GM04503 (cell line): Measurements from ENCODE around the gene WASF2.
"Not testable (repeated sequence)": the region's sequence is repeated elsewhere in the genome, so short reads cannot be mapped to it uniquely, and the experiment has no call there.

ENCODE experiments used
- DNase-seq: peaks from one replicate; pipeline ENCODE4 v3.0.0-alpha.2; 2012; ENCODE audit warnings: low read depth

WASF2 gene

DNA sequence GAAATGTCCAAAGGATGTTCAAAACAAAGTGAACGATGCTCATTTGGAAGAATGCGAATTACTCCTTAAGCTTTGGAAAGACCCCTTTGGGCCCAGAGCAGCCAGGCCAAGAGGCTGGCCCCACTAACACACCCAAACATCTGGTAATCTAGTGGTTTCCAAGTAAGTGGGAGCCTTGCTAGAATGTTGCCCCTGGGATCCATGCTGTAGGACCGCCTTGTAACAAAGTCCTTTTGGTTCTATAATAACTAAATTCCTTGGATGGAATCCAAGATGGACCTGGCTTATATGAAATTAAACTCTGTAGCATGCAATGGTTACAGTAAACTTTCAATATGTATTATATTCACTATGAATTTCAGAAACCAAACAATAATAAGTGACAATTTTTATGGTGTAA is 72.3 kb downstream of the WASF2 start:
- DNase-seq = no peak

DNA sequence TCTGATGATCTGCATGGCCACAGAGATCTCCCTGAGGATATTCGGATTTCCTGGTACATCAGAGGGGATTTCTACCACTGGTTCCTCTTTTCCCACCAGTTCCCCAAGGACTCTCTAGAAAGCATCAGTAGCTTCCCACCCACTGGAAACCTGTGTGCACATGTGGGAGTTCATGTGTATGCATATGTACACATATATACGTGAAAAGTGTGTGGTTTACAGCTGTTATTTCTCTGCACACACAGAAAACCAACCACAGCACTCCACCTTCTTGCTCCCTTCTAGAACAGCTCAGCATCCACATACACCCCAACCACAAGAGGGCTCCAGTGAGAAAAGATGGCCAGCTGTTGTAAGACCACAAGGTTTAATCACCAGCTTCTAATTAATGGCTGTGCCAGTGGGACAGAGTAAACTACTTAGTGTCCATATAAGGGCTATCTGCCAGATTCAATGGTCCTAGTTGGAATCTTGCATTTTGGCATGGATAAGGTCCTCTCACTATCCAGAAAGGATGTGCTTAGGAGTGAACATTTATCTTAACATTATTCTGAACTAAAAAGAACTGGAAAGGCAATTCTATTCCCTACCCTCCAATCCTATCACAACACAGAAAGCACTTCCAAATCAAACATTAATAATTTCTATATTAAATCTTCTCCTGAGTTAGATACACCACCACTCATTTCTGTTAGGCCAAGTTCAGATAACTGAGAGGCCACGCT is 73.4 kb downstream of the WASF2 start:
- DNase-seq = no peak

DNA sequence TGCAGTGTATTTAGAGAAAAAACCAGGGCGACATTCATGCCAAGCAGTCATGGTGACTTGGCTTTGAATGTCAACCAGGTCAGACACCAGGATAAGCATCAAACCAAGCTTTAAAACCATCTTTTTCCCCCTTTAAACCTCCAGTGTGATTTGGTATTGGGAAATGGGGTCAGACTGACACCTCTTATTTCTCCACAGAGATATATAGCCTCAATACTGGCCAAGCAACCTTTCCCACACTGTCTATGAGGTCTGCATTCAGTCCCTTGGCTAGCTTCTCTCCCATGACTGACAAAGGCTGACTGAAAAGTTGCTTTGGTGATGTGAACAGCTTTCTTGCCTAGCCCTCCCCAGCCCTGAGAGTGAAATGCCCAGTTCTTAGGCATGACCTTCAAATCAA is 75.9 kb downstream of the WASF2 start:
- no peak for DNase-seq

DNA sequence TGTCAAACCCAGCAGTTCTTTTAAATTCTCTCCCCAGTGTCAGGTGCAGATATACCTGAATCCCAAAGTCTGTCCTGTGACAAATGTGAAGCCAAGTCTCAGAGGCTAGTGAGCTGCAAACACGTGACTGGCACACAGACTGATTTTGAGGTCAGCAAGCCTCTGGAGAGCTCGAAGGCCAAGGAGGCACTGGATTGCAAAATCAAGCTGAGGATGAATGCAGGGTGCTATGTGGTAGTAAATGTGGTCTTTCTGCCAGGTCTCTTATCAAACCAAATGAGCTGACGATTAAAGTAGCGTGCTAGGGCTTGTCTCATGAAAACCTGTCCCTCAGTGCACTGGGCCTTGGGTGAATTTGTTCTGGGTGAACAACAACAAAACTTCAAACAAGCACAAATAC is 77.0 kb downstream of the WASF2 start:
- DNase-seq = no peak

DNA sequence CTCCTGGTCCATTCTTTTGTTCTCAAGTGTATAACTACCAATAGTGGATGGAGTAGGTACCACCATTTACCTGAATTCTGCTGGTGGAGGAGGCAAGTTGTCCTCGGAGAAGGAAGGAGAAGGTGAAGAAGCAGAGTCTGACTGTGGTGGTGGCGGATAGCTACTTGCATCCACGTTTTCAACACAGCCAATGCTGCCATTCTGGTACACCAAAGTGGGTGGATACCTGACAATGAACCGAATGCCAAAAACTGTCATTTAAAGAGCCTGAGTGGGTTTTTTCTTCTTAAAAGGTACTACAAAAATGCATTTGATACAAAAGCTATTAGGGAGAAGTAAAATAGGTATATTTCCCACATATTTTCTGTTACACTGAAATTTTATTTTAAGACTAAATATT is 77.5 kb downstream of the WASF2 start:
- DNase-seq = no peak

DNA sequence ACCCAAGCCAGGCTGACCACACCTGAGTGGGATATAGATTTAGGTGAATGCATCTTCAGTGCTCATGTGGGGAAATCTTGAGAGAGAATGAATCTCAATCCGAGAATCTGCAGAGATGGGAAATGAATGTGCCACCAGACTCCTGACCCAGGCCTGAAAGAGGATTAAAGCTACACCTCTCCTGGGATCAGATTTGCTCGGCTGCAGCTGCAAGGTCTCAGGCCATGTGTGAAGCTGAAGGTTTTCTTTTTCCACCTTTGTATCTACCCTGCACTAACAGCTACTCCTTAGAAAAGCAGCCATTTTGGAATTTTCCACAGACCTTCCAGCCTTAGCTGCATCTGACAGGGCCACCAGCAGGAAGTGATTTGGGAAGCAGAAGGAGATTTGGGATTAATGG is 79.3 kb downstream of the WASF2 start:
- DNase-seq = no peak

DNA sequence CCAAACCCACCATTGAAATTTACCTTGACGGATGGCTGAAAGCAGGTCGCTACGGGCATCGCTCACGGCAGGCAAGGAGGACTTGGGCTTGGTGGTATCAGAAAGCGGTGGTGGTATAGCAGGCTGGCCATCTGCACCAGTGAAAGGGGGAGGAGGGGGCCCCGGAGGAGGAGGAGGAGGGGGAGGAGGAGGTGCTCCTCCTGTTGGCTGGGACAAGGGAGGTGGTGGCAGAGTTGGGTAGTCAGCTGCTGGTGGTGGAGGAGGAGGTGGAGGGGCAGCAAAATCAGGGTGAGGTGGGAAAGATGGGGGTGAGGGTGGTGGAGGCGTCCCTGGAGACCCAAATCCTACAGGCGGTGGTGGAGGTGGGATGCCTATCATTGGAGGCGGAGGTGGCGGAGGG is 80.3 kb downstream of the WASF2 start:
- DNase-seq = no peak

DNA sequence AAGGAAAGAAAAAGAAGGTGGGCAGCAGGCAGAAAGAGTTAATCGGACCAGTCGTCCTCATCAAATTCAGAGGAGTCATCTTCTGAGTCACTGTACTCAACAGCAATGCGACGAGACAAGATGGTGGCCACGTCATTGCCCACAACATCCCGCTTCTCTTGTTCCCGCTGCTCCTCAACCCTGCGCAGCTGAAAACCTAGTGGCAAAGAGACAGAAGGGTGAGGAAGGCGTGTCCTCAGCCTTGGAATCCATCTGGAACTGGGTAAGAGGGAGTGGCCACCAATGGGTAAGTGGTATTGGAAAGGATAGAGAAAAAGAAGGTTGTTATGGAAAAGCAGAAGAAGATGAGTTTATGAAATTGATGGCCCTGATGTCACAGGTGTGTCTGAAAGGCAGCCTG is 81.8 kb downstream of the WASF2 start:
- DNase-seq = no peak

DNA sequence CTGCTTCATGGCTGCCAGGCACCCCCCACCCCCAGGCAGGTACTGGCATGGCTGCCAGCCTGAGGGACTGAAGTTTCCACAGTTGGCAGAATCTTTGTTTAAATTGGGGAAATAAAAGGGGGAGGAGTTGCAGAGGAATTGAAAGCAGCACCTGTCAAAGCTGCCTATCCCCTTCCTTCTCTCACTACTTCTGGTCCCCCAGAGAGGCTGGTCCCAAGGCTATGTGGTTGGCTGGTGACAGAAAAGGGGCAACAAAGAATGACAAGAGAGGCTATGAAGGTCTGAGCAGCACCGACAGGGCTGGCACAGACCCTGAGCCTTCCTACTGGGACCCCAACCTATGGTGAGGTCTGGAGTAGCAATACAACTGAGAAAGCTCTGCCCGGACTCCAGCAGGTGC is 83.2 kb downstream of the WASF2 start:
- DNase-seq = not testable (repeated sequence)

DNA sequence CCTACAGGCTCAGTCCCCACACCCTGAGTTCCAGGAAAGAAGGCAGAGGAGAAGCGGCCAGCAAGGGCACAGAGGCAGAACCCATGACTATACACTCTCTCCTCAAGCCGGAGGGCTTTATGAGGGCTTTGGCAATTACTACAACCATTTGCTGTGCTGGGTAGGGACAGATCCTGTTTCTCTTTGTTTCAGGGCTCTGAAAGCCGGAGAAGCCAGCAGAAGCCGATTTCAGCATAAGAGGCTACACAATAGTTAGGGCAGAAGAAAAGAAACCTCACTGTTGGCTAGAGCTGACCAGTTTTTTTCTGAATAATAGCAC is 83.6 kb downstream of the WASF2 start:
- no peak for DNase-seq

DNA sequence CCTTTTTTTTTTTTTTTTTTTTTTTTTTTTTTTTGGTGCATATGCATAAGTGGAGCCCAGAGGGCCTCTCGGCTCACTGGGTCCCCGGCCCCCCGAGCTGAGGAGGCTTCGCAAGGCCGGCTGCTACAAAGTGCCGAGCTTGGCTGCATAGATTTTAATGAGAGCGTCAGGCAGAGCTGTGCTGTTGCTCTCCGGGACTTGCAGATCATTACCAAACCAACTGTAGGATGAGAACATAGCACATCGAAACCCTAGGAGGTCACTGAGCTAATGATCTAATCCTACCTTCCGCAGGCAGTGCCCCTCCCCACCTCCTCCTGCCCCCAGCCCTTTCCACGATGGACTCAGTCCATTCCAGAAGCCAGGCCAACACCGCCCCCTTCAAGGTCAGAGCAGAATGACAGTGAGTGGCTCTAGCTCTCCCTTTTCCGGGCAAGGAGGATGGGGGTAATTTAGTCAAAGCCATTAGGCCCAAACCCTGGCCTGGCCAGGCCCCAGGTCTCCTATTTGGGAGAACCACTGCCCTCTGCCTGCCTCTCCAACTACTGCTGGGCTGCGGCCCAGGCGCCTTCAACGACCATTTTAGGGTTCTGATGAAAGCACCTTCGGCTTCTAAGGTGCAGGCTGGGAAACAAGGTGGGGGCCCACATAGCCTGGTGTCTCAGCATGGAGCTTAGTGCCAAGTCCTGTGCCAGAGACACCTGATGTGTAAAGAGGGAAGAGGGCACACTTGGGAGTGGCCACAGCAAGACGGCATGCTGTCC is 84.2 kb downstream of the WASF2 start:
- not testable (repeated sequence) for DNase-seq

DNA sequence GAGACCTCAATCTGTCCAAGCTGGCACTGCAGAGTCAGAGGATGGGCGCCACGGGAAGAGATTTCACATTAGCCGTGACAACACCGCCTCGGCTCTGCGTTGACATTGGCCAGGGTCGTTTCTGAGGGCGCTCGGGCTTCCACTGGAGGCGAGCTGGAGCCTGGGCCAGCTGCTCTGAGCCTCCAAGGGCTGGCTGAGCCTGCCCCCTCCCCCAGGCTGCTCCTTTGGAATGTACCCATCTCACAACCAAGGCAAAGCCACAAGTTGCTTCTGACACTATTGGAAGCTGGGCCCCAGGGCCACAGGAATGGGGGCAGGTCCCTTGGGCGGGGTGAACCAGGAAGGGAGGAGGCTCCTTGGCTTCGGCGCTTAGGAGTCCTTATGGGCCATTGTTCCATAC is 84.9 kb downstream of the WASF2 start:
- DNase-seq = no peak

DNA sequence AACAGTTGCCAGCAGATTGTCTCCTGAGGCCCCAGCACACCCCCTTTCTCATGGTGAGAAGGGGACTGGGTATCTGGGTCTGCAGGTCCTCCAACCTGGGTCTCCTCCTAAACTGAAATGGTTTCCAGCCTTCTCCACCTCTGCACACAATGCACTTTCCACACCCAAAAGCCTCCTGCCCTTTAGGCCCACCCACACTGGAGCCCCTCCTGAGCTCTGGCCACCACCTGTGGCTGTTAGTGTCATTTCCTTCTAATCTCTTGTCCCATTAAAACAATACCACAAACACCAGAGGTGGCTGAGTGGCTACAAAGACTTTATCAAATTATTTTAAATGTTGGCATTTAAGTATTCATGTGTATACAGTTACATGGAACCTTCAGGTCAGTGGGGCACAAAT is 86.0 kb downstream of the WASF2 start:
- no peak for DNase-seq

DNA sequence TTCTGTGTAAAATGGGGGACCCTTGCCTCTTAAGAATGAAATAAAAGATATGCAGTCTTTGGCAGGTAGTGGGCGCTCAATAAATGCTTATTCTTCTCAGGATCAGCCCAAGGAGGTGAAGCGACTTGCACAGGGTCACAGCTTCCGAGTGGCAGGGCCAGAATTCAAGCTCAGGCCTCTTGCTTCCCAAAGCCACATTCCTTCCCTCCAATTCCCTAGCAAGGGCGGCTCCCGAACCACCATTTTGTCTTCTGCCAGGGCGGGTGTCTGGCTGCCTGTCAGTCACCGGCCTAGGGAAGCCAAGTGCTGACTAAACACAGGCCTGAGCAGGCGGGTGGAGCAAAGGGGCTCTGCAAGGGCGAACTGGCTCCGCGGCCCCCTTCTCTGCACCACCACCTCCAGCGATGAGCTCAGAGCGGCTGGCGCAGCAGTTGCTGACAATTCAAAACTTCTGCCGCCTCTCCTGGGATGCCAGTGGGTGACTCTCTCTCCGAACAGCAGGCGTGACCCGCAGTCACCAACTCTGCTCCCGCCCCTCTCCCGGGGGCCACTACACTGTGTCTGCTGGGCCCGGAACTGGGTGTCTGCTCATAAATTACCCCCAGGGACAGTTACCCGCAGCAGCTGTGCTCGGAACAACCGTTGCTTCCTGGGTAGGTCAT is 86.8 kb downstream of the WASF2 start:
- no peak for DNase-seq

DNA sequence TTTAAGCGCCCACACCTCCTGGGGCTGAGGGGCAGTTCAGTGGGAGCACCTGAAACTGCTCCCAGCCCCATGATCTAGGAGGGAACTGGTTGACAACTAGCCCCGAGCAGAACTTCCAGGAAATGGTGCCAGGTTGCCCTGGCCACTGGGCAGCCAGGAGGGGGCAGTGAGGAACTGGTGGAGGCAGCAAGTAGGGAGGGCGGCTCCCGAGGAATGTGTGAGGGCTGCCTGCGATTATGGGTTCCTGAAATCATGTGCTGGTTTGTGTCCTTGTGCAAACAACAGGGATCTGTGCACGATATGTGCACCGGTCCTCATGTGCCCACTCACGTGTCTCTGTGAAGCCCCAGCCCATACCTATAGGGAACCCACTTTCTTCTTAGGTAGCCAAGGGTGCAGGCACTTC is 87.6 kb downstream of the WASF2 start:
- no peak for DNase-seq

DNA sequence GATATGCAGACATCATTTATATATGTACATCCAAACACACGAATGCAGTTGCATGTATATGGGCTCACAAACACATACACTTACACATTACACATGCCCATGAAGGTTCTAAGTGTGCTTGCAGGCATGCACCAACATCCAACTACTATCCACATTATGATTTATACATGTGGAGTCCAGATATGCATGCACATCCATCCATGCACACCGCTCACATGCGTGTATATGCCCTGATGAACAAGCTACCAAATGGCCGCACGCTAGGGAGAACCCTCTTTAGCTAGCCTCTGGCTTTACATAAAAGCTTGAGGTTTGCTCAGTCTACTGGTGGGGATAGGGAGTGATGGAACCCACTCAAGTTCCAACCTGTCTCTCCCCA is 89.0 kb downstream of the WASF2 start:
- no peak for DNase-seq

DNA sequence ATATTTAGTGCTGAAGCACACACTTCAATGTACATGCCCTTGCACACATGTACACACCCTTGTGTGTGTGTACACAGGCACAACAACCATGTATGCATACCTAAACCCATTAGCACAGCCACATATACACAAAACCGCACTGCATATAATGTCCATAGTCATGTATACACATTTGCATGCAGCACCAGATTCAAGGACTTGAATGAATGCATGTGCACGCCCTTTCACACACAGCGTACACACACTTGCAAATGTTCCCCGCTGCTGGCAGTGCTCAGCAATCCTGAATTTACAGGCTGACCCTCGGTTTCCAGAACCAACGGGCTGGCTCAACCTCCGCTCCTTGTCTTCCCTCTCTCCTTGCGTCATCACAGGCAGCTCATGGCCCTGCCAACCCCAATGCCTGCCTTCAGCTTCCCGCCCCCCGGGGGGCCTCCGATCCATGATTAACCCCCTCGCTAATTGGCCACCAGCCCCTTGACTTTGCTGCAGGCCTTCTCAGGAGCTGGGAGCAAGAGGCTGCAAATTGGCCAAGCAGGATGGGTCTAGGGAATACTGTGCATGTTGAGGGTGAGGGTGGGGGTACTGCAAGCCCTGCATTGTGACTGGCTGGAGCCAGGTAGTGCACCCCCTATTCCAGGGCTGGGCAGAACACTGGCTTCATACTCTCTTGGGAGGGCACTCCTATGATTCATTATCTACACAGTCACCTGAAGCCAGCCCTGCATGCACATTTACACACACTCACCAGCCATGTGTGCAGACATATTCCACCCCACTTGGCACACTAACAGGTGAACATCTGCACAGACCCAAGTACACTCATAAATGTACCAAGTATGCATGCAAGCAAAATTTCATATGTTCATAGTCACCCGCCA is 89.6 kb downstream of the WASF2 start:
- DNase-seq = no peak

DNA sequence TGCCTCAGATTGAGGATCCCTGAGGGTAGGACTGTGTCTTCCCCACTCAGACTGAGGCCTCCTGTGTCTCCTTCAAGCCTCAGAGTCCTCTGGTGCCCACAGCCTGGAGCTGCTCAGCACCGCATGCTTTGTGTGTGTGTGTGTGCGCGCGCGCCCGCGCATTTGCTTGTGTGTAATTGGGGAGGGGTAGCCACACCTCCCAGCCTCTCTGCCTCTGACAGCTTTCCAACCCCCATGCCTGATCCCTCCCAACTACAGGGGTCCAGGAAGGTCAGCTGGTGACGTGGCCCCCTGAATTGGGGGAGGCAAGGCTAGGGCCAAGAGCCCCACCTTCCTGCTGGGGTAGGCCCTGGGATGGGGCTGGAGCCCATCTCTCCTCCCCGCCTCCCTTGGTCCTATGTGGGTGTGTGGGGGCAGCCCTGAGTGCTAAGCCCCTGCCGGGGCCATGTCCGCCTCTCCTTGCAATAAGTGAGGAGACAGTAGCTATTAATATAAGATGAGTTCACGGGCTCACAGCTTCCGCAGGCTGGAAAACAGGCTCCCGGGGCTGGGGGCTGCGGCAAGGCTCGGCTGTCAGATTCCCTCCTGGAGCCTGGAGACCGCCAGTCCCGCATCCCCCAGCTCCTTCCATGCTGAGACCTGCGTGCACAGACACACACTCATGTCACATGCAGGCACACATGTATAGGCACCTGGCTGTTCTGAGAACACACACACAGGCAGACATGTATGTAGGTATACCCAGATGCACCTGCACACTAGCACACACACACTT is 90.5 kb downstream of the WASF2 start:
- no peak for DNase-seq

DNA sequence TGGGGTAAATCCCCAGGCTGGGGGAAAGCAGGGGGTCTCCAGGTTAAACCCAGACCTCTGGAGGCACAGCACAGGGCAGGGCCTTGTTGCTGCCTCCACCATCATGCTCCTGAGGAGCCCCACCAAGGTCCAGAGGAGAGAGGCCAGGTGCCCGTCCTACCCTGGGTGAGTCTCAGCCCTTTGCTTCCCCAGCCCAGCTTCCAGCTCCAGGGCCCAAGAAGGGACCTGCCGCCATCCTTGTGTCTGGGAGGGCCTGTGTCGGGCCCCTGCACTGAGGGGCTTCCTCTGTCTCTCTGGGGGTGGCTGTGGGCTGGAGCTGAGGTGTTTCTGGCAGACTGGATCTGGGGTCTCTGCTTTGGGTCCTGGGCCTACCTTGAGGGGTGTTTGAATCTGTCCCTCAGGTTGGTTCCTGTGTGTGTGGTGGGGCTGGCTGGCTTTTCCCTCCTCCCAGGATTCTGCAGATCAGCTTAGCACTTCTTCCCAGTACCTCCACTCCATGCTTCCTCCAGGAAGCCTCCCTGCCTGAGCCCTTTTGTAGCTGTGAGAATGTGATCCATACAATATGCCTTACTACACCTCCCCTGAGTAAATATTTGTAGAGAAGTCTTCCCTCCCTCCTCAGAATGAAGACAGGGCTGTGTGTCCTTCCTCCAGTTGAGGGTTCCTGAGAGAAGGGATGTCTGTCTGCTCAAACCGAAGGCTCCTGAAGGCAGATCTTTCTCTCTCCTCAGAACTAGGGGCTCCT is 91.4 kb downstream of the WASF2 start:
- no peak for DNase-seq

DNA sequence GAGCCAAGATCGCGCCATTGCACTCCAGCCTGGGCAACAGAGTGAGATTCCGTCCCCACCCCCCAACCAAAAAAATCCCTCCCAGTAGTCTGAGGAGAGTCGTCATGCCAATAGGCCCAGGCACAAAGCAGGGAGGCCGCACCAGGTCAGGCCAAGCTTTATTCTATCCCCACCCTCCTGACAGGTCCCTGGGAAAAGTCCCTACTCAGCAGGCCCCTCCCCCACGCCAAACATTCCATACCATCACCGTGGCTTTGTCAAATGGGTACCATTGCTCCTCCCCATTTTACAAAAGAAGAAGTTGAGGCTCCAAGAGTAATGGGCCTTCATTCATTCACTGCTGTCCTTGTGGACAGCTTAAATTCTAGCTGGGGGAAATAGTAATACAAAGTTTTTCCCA is 92.2 kb downstream of the WASF2 start:
- DNase-seq = no peak

DNA sequence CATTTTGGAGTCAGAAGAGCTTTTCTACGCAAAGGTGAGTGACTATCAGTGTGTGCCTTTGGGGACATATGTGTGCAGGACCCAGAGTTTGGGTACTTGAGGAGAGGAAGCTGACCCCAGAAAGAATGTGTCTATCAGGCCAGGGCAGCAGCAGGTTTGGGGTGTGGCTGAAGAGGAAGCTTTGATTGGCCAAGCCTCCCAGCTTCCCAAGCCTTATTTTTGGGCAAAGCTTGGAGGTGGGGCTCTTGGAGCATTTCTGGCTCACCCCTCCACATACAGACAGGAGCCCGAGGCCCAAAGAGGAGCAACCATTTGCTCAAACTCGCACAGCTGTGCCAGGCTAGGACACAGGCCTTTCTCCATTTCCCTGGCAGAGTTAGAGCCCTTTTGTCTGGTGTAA is 92.9 kb downstream of the WASF2 start:
- no peak for DNase-seq
